Activated naive CD8-positive, alpha-beta T cell (primary cell): Measurements from ENCODE around the gene OASL.

Source experiments
- H3K27ac Mint-ChIP-seq: one replicate; pipeline ENCODE4 v1.8.0; 2021; ENCODE audit warnings: mixed read lengths
- H3K27me3 Mint-ChIP-seq: one replicate; pipeline ENCODE4 v1.8.0; 2021; ENCODE audit warnings: mixed read lengths
- H3K36me3 Mint-ChIP-seq: one replicate; pipeline ENCODE4 v1.8.0; 2021; ENCODE audit warnings: mixed read lengths
- H3K4me1 Mint-ChIP-seq: one replicate; pipeline ENCODE4 v1.8.0; 2021; ENCODE audit warnings: low read depth, mixed read lengths
- H3K4me3 Mint-ChIP-seq: one replicate; pipeline ENCODE4 v1.8.0; 2021; ENCODE audit warnings: mild to moderate bottlenecking, mixed read lengths
- H3K9me3 Mint-ChIP-seq: one replicate; pipeline ENCODE4 v1.8.0; 2021; ENCODE audit warnings: low read depth, mixed read lengths

OASL gene

GRCh38 chr12:121009741-121010140 lies 29.3 kb downstream of the OASL start:
- Mint-ChIP-seq H3K27me3 (no peaks in the 10 kb centered on the region), H3K4me3 (no peak overlapping the region), H3K9me3 (no peaks in the 10 kb centered on the region), H3K36me3 (peaks cover 19% of the 10 kb centered on the region), H3K27ac (no peak overlapping the region), H3K4me1 (peaks cover 9% of the 10 kb centered on the region)

GRCh38 chr12:121008347-121009098 lies 30.5 kb downstream of the OASL start:
- no peaks in the 10 kb centered on the region for H3K9me3 Mint-ChIP-seq
- H3K4me3 Mint-ChIP-seq, result no peak overlapping the region
- H3K4me1 Mint-ChIP-seq, result peaks cover 5% of the 10 kb centered on the region
- H3K27me3 Mint-ChIP-seq, result no peaks in the 10 kb centered on the region
- H3K27ac Mint-ChIP-seq, result no peak overlapping the region
- H3K36me3 Mint-ChIP-seq, result peaks cover 17% of the 10 kb centered on the region

GRCh38 chr12:121005346-121005815 lies 33.7 kb downstream of the OASL start:
- H3K36me3 Mint-ChIP-seq, result peaks cover 8% of the 10 kb centered on the region

GRCh38 chr12:121004253-121004815 lies 34.7 kb downstream of the OASL start:
- H3K36me3 Mint-ChIP-seq, result peaks cover 8% of the 10 kb centered on the region
- H3K4me3 Mint-ChIP-seq, result no peak overlapping the region
- no peaks in the 10 kb centered on the region for H3K9me3 Mint-ChIP-seq
- no peaks in the 10 kb centered on the region for H3K27me3 Mint-ChIP-seq
- peaks cover 2% of the 10 kb centered on the region for H3K4me1 Mint-ChIP-seq
- no peak overlapping the region for H3K27ac Mint-ChIP-seq

More at GRCh38 chr12:121005346-121005815, 33.7 kb downstream of the OASL start:
- Mint-ChIP-seq H3K4me3 (no peak overlapping the region), H3K4me1 (peaks cover 2% of the 10 kb centered on the region), H3K27ac (no peak overlapping the region), H3K9me3 (no peaks in the 10 kb centered on the region), H3K27me3 (no peaks in the 10 kb centered on the region)

- Mint-ChIP-seq H3K27me3 (no peaks in the 10 kb centered on the region), H3K36me3 (peaks cover 8% of the 10 kb centered on the region), H3K27ac (no peak overlapping the region), H3K4me1 (peaks cover 2% of the 10 kb centered on the region), H3K4me3 (no peak overlapping the region), H3K9me3 (no peaks in the 10 kb centered on the region)
Measured at GRCh38 chr12:121003650-121004049, 35.4 kb downstream of the OASL start.

- Mint-ChIP-seq H3K36me3 (peaks cover 5% of the 10 kb centered on the region), H3K27me3 (no peaks in the 10 kb centered on the region), H3K4me3 (no peak overlapping the region), H3K4me1 (peaks cover 2% of the 10 kb centered on the region), H3K9me3 (no peaks in the 10 kb centered on the region), H3K27ac (no peak overlapping the region)
Measured at GRCh38 chr12:121001841-121002483, 37.1 kb downstream of the OASL start.

GRCh38 chr12:121001060-121001459 lies 38.0 kb downstream of the OASL start:
- H3K27me3 Mint-ChIP-seq, result no peaks in the 10 kb centered on the region
- H3K4me3 Mint-ChIP-seq, result no peak overlapping the region
- peaks cover 5% of the 10 kb centered on the region for H3K36me3 Mint-ChIP-seq
- peaks cover 2% of the 10 kb centered on the region for H3K4me1 Mint-ChIP-seq
- no peak overlapping the region for H3K27ac Mint-ChIP-seq
- no peaks in the 10 kb centered on the region for H3K9me3 Mint-ChIP-seq

GRCh38 chr12:121000530-121000929 lies 38.5 kb downstream of the OASL start:
- Mint-ChIP-seq H3K9me3 (no peaks in the 10 kb centered on the region), H3K27me3 (peaks cover 2% of the 10 kb centered on the region), H3K36me3 (peaks cover 4% of the 10 kb centered on the region), H3K4me1 (peaks cover 2% of the 10 kb centered on the region), H3K4me3 (no peak overlapping the region), H3K27ac (no peak overlapping the region)

GRCh38 chr12:120999191-121000120 lies 39.6 kb downstream of the OASL start:
- Mint-ChIP-seq H3K4me3 (no peak overlapping the region), H3K27ac (no peak overlapping the region), H3K4me1 (peaks cover 2% of the 10 kb centered on the region), H3K9me3 (no peaks in the 10 kb centered on the region), H3K27me3 (peaks cover 7% of the 10 kb centered on the region), H3K36me3 (no peaks in the 10 kb centered on the region)

- H3K4me1 Mint-ChIP-seq, result peaks cover 2% of the 10 kb centered on the region
- H3K27ac Mint-ChIP-seq, result no peak overlapping the region
- peaks cover 7% of the 10 kb centered on the region for H3K27me3 Mint-ChIP-seq
- H3K9me3 Mint-ChIP-seq, result no peaks in the 10 kb centered on the region
- H3K36me3 Mint-ChIP-seq, result no peaks in the 10 kb centered on the region
- no peak overlapping the region for H3K4me3 Mint-ChIP-seq
Measured at GRCh38 chr12:120998435-120998834, 40.6 kb downstream of the OASL start.

GRCh38 chr12:120997448-120997847 lies 41.6 kb downstream of the OASL start:
- Mint-ChIP-seq H3K4me1 (peaks cover 2% of the 10 kb centered on the region), H3K27ac (no peak overlapping the region)

GRCh38 chr12:120996133-120996746 lies 42.8 kb downstream of the OASL start:
- no peaks in the 10 kb centered on the region for H3K36me3 Mint-ChIP-seq

More at GRCh38 chr12:120997448-120997847, 41.6 kb downstream of the OASL start:
- Mint-ChIP-seq H3K9me3 (no peaks in the 10 kb centered on the region), H3K4me3 (no peak overlapping the region), H3K27me3 (peaks cover 14% of the 10 kb centered on the region), H3K36me3 (no peaks in the 10 kb centered on the region)

GRCh38 chr12:120994589-120995337 lies 44.3 kb downstream of the OASL start:
- no peak overlapping the region for H3K4me3 Mint-ChIP-seq
- H3K4me1 Mint-ChIP-seq, result no peaks in the 10 kb centered on the region
- peaks cover 14% of the 10 kb centered on the region for H3K27me3 Mint-ChIP-seq
- no peaks in the 10 kb centered on the region for H3K36me3 Mint-ChIP-seq
- no peaks in the 10 kb centered on the region for H3K9me3 Mint-ChIP-seq
- no peak overlapping the region for H3K27ac Mint-ChIP-seq

More at GRCh38 chr12:120996133-120996746, 42.8 kb downstream of the OASL start:
- Mint-ChIP-seq H3K9me3 (no peaks in the 10 kb centered on the region), H3K27ac (no peak overlapping the region), H3K4me3 (no peak overlapping the region), H3K27me3 (peaks cover 14% of the 10 kb centered on the region), H3K4me1 (peaks cover 2% of the 10 kb centered on the region)
